Stimulated activated CD4-positive, alpha-beta T cell treated with anti-CD3 and anti-CD28 coated beads, Interleukin-15, amount 100 ng/mL, for 24 hours (primary cell): ENCODE results near the gene TMEM80.
"Not testable (repeated sequence)": the region's sequence is repeated elsewhere in the genome, so short reads cannot be mapped to it uniquely, and the experiment has no call there.

Experiments used
- DNase-seq: peaks from one replicate; pipeline ENCODE4 v3.0.0-alpha.2; 2020

TMEM80 gene

DNA sequence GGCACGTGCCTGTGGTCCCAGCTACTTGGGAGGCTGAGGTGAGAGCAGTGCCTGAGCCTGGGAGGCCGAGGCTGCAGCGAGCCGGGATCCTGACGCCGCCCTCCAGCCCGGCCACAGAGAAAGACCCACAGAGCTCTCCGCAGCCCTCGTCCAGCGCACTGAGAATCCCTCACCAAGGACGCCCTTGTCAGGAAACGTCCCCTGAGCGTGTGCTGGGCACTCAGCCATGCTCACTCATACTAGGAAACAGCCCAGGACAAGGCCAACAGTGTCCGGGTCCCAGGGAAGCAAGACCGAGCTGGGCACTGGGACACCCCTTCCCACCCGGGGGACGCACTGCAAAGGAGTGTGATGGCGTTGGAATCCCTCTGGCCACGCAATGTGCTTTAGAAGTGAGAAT is 15.1 kb upstream of the TMEM80 start:
- no peak for DNase-seq

DNA sequence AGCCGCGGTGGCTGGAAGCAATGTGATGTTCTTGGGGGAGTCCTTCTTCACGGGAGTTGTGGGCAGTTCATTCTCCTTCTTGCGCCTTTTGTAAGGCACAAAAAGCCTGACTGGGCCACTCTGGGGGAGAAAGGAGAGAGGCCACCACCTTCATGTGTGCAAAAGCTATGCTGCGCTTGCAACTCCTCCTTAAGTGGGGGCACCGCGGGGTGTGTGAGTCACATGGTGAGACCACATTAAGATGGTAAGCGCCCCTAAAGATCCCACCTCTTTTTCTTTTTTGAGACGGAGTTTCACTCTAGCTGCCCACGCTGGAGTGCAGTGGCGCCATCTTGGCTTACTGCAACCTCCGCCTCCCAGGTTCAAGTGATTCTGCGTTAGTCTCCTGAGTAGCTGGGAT is 14.6 kb upstream of the TMEM80 start:
- no peak for DNase-seq

DNA sequence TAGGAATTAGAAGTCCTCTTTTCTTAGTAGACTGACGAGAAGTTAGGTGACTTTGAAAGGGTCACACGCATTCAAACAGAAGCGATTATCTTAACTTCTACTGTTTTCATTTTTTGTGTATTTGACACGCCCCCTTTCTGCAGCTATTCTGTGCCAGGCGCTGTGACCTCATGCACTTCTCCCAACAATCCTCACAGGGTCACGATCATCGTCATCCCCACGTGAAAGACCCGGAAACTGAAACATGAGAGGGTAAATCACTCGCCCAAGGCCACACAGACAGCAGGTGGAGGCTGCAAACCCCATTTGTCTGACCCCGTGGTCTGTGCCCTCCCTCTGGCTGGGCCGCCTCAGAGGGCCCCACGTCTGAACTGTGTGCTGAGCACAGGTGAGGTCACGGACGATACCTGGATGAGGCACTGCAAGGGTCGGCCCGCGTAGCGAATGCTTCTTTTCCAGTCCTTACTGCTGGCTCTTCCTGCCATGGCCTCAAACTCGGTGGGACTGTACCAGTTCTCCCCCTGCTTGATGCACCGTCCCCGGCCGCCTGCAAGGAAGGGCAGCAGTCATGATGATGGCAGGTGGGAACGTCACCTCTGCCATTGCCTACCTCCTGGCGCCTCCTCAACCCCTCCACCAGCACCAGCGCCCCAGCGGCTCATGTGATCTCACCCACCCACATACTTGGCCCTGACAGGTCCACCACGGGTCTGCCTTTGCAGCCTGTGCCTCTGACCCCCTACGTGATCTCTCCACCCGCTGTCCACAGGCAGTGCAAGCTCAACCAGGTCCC is 9.0 kb upstream of the TMEM80 start:
- DNase-seq: no peak

DNA sequence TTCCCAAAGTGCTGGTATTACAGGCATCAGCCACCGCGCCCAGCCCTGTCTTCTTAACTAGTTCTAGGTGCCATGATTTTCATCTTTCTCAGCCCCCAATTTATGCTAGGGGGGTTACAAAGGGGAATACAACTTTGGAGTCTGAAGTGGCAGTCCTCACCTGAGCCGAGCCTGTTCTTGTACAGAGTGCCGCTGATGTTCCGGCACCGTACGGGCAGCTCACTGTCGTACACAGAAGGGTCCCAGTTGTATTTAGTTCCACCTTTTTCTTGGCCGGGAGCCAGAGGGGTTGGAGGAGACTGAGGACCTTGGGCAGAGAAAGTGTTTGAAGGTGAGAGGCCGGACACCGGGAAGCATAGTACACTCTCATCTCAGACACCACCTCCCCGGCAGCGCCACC is 7.9 kb upstream of the TMEM80 start:
- DNase-seq: no peak

DNA sequence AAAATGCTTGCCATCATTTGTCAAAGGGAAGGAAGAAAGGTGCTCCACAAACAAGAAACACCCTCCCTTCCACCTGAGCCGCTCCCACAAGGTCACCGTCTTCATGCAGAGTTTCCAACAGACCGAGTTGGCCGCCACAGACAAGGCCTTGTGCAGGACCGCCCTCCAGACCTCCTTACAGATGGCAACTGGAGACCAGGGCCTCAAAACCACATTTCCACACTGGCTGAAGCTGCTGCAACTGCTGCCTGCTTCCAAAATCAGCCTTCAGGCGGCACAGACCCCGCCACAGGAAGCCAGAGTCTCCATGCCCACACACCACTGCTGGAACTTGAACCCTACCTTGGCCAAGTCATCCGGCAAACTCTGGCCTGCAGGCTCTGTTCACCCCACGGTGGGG is 6.9 kb upstream of the TMEM80 start:
- no peak for DNase-seq

DNA sequence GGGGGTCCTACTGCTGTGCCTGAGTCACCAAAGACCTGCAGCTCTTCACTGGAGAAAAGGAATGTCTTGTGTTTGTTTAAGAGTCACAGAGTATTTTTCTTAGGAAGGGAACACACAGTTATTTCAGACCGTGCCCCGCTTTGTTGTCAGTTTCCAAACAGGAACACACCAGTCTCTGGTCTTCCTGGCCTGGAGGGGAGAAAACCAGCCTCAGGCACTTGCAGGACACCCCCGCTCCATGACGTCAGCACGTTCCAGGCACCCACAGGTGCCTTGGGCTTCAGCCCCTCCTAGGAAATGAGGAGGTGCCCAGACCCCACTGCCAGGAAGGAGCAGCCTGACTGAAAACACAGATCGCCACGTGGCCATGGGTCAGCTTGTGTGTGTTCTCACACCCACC is 6.0 kb upstream of the TMEM80 start:
- no peak for DNase-seq

DNA sequence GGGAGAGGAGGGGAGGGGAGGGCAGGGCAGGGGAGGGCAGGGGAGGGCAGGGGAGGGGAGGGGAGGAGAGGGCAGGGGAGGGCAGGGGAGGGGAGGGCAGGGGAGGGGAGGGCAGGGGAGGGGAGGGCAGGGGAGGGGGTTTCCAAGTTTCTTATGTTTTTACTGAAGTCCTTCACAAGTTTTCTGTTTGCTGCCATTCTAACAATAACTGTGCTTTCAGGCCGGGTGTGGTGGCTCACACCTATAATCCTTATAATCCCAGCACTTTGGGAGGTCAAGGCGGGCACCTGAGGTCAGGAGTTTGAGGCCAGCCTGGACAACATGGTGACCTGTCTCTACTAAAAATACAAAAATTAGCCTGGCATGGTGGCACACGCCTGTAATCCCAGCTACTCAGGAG is 5.4 kb upstream of the TMEM80 start:
- DNase-seq: not testable (repeated sequence)

DNA sequence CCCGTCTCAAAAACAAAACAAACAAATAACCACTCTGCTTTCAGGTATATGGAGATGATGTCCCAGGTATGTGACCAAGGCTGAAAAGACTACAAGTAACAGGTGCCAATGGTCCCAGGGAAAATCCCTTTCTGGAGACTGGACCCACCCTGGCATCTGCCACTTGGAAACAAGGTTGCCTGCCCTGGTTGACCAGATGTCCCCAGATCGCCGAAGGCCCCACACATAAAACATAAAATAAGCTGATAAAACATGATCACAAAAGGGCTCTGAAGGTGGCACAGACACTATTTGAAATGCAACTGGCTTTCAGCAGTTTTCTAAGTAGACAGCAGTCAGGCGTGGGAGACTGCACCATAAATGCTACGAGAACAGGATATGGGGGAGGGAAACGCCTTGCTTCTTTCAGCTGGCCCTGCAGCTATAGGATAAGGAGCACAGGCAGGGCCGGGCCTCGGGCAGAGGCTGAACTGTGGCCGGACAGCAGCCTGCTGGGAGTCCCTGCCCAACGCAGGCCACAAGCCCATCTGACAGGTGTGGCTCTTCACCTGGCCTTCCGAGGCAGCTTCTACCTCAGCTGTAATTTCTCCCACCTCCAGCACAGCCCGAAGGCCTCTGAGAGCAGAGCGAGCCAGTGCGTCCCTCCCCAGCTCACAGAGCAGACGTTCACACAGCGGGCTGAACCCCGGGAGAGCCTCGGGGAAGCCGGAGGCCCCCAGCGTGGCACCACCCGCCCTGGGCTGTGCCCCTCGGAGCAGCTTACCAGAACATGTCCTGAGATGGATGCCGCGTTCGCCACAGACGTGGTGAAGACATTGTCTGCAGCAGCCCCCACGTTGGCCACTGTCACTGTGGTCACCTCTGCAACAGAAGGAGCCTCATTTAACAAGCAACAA is 4.6 kb upstream of the TMEM80 start:
- no peak for DNase-seq

DNA sequence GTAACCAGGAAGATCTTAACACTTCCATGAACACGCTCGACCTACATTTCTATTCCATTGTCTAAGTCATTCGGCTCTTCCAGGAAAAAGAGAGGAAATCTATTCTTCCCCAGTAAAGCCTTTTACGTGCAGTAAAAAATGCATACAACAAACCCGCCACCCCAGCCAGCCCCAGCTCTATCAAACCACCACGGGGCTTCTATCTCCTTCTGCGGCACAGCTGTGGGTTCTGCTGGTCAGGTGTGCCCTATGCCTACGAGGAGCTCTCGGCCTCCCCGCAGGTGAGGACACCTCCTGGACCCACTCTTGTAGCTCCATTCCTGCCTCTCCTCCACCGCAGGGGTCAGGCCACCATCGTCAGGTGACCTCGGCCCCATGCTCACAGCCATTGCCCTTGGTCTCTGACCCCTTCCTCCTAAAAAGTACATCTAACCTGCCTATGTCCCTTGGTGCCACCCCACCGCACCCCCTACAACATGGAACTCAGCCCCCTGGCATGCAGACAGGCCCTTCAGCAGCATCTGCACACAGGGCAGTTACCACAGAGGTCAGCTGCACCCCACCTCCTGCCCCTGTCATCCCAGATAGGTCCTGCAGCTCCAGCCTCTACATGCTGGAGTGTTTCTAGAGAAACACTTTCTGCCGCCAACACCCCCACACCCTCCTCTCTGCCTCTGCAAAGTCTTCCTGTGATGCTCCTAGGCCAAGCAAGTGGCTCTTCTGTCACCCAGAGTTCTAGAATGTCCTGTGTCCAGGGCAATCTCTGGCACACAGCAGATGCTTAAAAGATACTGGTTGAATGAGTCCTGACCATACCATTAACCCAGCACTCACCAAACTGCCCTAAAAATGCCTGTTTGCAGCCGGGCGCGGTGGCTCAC is 3.7 kb upstream of the TMEM80 start:
- DNase-seq: no peak

DNA sequence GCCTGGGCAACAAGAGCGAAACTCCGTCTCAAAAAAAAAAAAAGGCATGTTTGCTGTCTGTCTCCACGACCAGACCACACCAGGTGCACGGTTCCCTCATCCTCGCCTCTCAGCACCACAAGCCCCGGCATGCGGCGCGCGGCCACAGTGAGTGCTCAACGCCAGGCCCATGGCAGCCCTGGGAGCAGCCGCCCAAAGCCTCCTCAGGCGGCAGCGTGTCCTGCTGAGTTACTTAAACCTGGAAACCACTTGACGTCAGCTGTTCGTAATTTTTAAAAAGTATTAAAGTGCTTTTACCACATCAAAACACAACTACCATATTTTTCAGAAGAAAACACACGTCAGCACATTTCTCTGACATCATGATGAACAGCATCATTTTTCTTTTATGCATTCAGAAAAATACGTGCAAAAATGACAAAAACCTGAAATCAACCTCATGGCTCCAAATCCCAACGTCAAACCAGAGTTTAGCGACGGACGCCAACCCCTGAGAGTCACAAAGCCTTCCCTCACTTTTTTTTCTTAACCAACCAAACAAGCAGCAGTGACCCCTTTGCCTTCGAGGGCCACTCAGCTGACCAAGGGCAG is 2.7 kb upstream of the TMEM80 start:
- no peak for DNase-seq

DNA sequence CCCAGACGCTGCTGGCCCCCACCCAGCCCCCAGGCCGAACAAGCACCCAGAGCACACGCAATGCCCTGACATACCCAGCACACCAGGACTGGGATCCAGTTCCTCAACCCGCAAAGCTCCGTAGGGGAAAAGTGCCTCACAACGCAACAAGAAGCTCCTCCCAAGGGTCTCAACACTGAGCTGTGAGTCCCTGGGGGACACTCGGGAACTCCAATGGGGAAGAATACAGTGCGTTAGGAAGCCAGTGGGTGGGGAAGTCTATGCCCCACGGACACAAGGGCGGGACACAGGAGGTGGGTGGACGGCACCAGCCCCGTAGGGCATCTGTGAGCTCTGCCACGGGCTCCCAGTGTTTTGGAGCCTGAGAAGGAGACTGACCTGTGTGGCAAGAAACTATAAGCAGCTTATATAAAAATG is 2.2 kb upstream of the TMEM80 start:
- no peak for DNase-seq

DNA sequence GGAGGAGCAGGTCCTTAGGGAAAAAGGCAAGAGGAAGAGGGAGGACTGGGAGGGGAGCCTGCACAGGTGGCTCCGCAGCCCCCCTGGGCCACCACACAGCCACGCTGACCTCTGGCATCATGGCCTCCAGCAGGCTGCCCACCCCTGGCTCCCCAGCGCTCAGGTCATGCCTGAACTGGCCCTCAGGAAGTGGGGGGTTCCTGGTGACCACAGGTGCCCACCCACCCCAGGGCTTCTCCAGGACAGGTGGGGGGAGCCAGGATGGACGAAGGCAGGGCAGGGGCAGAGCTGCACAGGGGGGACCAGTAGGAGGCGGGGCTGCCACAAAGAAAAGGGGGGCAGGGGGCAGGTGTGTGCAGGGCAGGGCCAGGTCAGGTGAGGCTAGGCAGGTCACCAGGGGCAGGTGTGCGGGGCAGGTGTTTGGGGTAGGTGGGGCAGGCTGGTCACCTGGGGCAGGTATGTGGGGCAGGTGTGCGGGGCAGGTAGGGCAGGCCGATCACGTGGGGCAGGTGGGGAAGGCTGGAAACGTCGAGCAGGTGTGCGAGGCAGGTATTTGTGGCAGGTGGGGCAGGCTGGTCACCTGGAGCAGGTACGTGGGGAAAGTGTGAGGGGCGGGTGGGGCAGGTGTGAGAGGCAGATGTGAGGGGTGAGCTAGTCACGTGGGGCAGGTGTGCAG is 1.6 kb upstream of the TMEM80 start:
- DNase-seq: no peak

DNA sequence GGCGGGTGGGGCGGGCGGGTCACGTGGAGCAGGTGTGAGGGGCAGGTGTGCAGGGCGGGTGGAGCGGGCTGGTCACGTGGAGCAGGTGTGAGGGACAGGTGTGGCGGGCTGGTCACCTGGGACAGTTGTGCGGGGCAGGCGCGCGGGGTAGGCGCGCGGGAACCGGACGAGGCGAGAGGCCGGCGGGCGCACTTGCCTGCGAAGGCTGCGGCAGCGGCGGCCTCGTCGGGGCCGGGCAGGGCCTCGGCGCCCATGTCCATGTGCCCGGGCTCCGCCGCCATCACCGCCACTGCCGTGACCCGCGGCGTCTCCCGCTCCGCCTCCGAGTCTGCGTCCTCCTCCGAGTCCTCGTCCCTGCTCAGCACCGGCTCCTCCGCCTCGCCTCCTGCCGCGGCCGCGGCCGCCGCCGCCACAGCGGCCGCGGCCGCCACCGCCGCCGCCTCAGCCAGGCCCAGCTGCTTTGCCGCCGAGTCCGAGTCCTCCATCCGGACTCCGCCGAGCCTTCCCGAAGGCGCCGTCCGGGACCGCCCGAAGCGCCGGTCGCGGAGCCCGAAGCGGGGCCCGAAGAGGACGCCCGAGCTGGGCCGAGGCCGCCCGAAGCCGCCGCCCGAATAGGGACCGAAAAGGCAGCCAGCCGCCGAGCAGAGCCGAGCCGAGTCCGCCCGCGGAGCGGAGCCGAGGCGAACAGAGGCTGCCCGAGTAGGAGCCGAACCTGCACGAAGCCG is 891 bp upstream of the TMEM80 start, which contains the start of gene DEAF1:
Gene DEAF1, minus strand, starts transcription at position 660 of the 725 bp plus-strand sequence. Its CDS starts 175 bp downstream, at position 485.
- DNase-seq: peak; percentile 100

DNA sequence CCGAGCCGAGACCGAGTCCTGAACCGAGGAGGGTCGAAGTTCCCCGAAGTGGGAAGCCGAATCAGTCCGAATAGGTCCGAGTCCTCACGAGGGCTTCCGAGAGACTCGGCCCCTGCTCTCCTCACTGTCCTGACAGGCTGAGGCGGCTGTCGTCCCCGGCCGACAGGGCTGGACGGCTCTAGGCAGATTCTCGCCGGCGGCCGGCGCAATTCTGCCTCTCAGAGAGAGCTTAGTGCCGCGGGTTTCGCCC is 403 bp upstream of the TMEM80 start:
- DNase-seq: no peak

DNA sequence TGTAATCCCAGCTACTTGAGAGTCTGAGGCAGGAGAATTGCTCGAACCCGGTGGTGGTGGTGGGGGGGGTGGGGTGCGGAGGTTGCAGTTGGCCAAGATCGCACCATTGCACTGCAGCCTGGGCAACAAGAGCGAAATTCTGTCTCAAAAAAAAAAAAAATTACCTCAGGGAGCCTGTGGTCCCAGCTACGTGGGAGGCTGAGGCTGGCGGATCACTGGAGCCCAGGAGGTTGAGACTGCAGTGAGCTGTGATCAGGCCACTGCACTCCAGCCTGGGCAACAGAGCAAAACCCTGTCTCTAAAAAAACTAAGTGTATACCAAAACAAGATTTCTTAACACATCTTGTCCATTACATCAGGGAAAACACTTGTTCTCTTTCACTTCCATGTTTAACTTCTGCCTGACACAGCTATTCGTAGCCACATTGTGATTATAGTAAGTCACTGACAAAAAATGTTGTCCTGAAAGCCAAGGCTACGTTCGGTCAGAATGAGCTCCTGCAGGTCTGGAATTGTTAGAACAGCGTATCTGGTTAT is 1.4 kb downstream of the TMEM80 start:
- DNase-seq: no peak

DNA sequence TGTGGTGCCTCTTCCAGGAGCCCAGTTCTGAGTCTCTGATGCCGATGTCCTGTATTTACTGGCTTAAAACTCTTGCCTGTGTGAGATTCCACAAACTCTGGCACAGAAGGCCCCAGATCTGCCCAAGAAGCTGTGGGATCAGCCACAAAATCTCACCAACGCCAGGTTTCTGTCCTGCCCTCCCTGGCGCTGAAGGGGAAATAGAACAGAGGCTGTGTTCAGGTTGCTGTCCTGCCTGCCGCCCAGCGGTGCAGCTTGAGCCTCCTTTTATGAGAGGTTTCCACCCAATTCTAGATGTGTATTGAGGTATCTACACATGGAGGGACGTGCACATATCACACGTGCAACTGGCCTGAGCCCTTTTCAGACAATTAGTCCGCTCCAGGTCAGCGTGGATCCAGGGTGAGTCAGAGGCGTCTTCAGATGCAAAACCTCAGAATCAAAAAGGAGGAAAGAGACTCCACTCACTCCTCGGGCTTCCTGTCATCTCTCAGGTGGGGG is 2.2 kb downstream of the TMEM80 start:
- no peak for DNase-seq

DNA sequence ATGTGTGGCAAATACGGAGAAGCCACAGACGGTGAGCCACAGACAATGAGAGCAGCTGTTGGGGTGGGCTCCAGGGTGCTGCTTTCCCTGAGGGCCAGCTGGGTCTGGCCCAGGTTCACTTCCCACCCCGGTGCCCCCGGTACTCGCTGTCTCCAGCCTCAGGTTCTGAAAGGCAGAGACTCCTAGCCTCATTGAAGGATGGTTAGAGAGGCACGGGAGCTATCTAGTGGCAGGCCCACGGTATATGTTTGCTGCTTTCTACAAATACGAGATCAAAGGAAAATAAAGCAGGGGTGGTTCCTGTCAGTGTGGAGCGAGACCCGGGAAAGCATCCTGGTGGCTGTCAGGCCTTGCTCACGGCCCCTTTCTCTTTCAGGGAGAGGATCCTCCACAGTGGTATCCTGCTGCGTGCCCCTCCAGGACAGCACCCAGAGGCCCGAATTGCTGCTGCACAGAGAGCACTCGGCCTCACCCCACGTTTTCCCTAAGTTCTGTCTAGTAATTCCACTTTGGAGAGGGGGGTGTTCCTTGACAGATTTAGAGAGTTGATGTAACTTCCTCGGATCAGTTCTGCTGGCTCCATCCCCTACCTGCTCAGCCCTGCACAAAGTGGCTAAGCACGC is 3.0 kb downstream of the TMEM80 start:
- no peak for DNase-seq

DNA sequence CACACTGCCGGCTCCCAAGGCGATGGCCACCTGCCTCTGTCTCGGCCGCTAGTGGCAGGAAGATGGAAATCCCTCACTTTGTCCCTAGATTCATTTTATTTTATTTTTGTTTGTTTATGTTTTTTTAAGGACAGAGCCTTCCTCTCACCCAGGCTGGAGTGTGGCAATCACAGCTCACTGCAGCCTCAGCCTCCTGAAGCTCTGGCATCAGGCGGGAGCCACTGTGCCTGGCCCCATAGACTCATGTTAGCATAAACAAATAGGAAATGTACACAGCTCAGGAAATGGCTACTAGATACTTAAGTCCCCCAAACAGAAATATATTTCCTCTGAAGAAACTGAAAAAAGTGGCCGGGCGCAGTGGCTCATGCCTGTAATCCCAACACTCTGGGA is 3.5 kb downstream of the TMEM80 start:
- no peak for DNase-seq

DNA sequence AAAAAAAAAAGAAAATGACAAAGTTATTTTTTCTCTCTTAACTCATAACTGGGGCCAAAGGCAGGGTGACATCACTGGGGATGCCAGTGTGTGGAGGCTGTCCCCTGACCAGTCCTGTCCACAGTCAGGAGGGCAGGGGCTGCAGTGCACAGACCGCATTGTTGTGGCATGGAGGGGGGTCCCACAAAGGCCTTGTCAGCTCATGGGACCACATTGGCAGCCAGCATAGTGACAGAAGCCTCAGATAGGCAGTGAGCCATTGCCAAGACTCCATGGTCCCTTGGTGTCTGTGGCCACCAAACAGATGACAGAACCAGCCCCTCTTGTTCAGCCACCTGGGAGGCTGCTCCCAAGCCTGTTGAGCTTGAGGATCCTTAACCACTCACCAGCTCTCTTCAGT is 4.1 kb downstream of the TMEM80 start:
- DNase-seq: no peak

DNA sequence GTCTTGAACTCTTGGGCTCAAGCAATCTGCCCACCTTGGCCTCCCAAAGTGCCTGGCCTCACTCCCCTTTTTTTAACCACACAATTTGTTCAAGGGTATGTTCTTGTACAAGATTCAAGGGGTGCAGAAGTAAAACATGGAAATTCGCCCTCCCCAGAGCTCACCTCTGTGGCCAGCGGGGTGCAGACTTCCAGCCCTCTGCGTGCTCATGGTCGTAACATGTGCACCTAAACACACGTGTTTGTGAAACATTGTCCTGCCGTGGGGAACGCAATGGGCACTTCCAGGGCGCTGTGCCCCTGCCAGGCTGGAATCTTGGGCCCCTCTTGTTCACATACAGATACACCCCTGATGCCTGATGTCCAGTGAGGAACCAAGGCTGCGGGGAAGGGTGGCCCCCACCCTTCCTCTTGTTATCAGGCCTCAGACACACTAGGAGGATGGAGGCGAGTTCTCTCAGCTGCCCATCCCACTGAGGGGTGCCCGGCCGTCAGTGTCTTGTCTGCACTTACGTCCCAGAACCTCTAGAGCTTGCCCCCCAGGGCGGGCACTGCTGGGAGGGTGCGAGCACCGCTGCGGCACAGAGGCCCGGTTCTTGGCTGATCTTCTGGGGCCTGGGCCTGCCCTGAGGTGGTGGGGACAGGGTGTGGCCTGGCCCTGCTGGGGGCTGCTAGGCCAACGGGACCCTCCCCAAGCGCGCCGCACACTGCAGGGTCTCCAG is 6.3 kb downstream of the TMEM80 start:
- no peak for DNase-seq
